ENCODE measurements around the gene FN3KRP.

DNA sequence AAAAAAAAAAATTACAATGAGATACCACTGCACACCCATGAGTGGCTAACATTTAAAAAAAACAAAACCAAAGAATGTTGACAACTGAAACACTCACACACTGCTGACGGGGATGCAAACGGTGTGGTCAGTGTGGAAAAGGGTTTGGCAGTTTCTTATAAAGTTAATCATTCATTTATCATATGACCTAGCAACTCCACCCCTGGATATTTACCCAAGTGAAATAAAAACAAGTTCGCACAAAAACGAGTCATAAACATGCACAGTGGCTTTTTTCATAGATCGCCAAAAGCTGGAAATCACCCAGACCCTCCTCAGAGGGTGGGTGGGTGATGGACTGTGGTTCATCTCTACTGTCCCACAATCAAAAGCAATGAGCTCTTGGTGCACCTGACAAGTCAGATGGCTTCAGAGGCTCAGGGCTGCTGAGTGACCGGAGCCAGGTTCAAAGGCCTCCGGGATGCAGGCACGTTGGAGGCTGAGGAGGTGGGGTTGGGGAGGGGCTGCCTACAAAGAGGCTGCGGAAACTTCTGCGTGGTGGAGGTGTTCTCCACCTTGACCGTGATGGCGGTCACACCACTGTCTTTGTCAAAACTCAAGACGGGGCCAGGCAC is 32.2 kb upstream of the FN3KRP start:
- TF ChIP-seq, protein P1, sequence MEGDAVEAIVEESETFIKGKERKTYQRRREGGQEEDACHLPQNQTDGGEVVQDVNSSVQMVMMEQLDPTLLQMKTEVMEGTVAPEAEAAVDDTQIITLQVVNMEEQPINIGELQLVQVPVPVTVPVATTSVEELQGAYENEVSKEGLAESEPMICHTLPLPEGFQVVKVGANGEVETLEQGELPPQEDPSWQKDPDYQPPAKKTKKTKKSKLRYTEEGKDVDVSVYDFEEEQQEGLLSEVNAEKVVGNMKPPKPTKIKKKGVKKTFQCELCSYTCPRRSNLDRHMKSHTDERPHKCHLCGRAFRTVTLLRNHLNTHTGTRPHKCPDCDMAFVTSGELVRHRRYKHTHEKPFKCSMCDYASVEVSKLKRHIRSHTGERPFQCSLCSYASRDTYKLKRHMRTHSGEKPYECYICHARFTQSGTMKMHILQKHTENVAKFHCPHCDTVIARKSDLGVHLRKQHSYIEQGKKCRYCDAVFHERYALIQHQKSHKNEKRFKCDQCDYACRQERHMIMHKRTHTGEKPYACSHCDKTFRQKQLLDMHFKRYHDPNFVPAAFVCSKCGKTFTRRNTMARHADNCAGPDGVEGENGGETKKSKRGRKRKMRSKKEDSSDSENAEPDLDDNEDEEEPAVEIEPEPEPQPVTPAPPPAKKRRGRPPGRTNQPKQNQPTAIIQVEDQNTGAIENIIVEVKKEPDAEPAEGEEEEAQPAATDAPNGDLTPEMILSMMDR (IDR thresholded peaks at IDR 0.05) = no peak
- TF ChIP-seq POLR2A (IDR thresholded peaks at IDR 0.05) = no peak

Measured in testis (tissue), 2 donors.